ENCODE results near the gene SELENOO. TPM values are rescaled to one million over a fixed set of nuclear protein-coding genes. Genes with fewer than 3 reads are reported as not detected.

The SELENOO gene
- total RNA-seq, 6 experiments from 2014 or later, result 51.1 to 67.8 (median 59.2) TPM

- TF ChIP-seq CTCF (IDR thresholded peaks at IDR 0.05), result no peak
- no peak for TF ChIP-seq POLR2A (IDR thresholded peaks at IDR 0.05)
- H3K27me3 ChIP-seq, result no peaks in the 10 kb centered on the region
- no peak overlapping the region for H3K4me3 ChIP-seq
- DNase-seq (no peak), ATAC-seq (no peak)
- no peak overlapping the region for H3K27ac ChIP-seq
- H3K36me3 ChIP-seq, result no peaks in the 10 kb centered on the region
- H3K4me1 ChIP-seq, result peaks cover 0 to 24% (median 8%) of the 10 kb centered on the region in 4 donors
- intact Hi-C loops (cut with DNase I), result no loop called here
- WGBS (ENCODE audit: insufficient coverage, low coverage, low lambda C conversion rate, missing lambda C conversion rate), result no CpG with 5 or more reads among the region's 7 CpGs
- no peaks in the 10 kb centered on the region for H3K9me3 ChIP-seq
These were observed 61.7 kb downstream of the SELENOO start for GRCh38 chr22:50262460-50262911.

GRCh38 chr22:50262973-50263617, 62.3 kb downstream of the SELENOO start:
- no peak overlapping the region for H3K4me3 ChIP-seq
- DNase-seq, result no peak
- no peaks in the 10 kb centered on the region for H3K27me3 ChIP-seq

GRCh38 chr22:50264104-50264745, 63.4 kb downstream of the SELENOO start:
- Histone ChIP-seq H3K27ac (no peak overlapping the region), H3K4me1 (peaks cover 0 to 27% (median 11%) of the 10 kb centered on the region in 4 donors), H3K4me3 (no peak overlapping the region), H3K27me3 (no peaks in the 10 kb centered on the region), H3K9me3 (no peaks in the 10 kb centered on the region), H3K36me3 (no peaks in the 10 kb centered on the region)
- intact Hi-C loops (cut with DNase I), result no loop called here
- TF ChIP-seq POLR2A (IDR thresholded peaks at IDR 0.05), result no peak
- no peak for TF ChIP-seq CTCF (IDR thresholded peaks at IDR 0.05)
- WGBS (ENCODE audit: insufficient coverage, low coverage, low lambda C conversion rate, missing lambda C conversion rate), result 68% methylated on average over 6 of the region's 15 CpGs
- ATAC-seq (no peak), DNase-seq (no peak)

More at GRCh38 chr22:50262973-50263617, 62.3 kb downstream of the SELENOO start:
- Histone ChIP-seq H3K36me3 (no peaks in the 10 kb centered on the region), H3K9me3 (no peaks in the 10 kb centered on the region), H3K27ac (no peak overlapping the region), H3K4me1 (peaks cover 0 to 24% (median 8%) of the 10 kb centered on the region in 4 donors)
- TF ChIP-seq POLR2A (IDR thresholded peaks at IDR 0.05) (no peak), CTCF (IDR thresholded peaks at IDR 0.05) (no peak)
- intact Hi-C loops (cut with DNase I), result no loop called here
- WGBS (ENCODE audit: insufficient coverage, low coverage, low lambda C conversion rate, missing lambda C conversion rate), result 20% methylated on average over 1 of the region's 9 CpGs
- ATAC-seq, result no peak

GRCh38 chr22:50264946-50265669, 64.3 kb downstream of the SELENOO start:
- no peaks in the 10 kb centered on the region for H3K27me3 ChIP-seq
- H3K27ac ChIP-seq, result no peak overlapping the region
- WGBS (ENCODE audit: insufficient coverage, low coverage, low lambda C conversion rate, missing lambda C conversion rate), result 80% methylated on average over 4 of the region's 15 CpGs
- intact Hi-C loops (cut with DNase I), result loop anchor here in 1 of 2 donors (5.0 kb wide), 1 partner anchor 77 kb away; the partner anchor contains the start of gene PPP6R2
- no peak for TF ChIP-seq POLR2A (IDR thresholded peaks at IDR 0.05)
- TF ChIP-seq CTCF (IDR thresholded peaks at IDR 0.05), result no peak
- DNase-seq (no peak), ATAC-seq (no peak)
- peaks cover 0 to 33% (median 13%) of the 10 kb centered on the region in 4 donors for H3K4me1 ChIP-seq
- no peaks in the 10 kb centered on the region for H3K9me3 ChIP-seq
- H3K4me3 ChIP-seq, result no peak overlapping the region
- no peaks in the 10 kb centered on the region for H3K36me3 ChIP-seq

Data from right lobe of liver (tissue), 6 donors.